Measurements from ENCODE around the gene GSC.
"Not testable (repeated sequence)": the region's sequence is repeated elsewhere in the genome, so short reads cannot be mapped to it uniquely, and the experiment has no call there.

GSC gene

DNA sequence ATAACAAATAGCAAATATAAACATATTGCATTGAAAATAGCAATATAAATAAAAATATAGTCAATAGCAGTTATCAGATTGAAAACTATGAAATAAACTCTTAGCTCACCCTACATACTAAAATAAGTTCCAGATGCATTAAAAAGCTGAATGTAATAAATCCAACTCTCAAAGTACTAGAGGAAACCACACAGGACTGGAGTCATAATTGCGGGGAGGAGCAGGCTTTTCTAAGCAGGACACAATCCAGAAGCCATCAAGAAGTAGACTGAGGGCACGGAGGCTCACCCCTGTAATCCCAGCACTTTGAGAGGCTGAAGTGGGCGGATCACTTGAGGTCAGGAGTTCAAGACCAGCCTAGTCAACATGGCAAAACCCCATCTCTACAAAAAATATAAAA lies 22.2 kb downstream of the GSC start:
- in situ Hi-C loops (cut with HindIII; ENCODE audit: low sequenced_read_pairs) = no loop called here

DNA sequence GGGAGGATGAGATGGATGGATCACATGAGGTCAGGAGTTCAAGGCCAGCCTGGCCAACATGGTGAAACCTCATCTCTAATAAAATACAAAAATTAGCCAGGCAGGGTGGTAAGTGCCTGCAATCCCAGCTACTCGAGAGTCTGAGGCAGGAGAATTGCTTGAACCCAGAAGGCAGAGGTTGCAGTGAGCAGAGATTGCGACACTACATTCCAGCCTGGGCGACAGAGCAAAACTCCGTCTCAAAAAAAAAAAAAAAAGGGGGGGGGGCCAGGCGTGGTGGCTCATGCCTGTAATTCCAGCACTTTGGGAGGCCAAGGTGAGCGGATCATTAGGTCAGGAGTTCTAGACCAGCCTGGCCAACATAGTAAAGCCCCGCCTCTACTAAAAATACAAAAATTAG lies 22.8 kb downstream of the GSC start:
- in situ Hi-C loops (cut with HindIII; ENCODE audit: low sequenced_read_pairs) = not testable (repeated sequence)

DNA sequence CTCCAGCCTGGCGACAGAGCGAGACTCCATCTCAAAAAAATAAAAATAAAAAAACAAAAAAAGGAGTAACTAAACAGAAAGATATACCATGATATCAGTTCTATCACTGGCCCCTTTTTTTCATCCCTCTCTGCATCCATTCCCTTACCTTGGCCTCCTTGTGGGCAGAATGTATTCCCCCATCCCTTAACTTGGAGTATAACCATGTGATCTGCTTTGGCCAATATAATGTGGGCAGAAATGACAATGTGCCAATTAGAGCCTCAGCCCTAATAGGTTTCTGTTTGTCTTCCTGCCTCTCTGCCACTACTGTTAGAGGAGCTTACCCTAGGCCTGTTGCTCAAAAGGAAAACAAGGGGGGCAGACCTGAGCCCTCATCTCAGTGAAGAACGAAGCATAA lies 23.8 kb downstream of the GSC start:
- in situ Hi-C loops (cut with HindIII; ENCODE audit: low sequenced_read_pairs) = no loop called here

DNA sequence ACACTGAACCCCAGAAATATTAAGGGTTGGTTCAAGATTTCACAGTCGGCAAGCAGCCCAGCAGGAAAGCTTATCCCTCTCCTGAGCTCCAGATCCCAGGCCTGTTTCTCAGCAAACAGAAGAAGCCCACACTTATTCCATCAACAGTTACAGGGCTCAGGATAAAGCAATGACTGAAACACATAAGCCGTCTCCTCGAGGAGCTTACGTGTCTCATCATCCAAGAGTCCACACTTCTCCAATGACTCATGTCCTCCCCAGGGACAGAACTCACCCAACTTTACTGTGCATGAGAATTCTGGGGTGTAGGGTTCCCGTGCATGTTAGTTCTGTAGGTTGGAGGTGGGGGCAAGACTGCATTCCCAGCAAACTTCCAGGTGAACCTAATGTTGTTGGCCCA lies 31.2 kb downstream of the GSC start:
- in situ Hi-C loops (cut with HindIII; ENCODE audit: low sequenced_read_pairs) = no loop called here

DNA sequence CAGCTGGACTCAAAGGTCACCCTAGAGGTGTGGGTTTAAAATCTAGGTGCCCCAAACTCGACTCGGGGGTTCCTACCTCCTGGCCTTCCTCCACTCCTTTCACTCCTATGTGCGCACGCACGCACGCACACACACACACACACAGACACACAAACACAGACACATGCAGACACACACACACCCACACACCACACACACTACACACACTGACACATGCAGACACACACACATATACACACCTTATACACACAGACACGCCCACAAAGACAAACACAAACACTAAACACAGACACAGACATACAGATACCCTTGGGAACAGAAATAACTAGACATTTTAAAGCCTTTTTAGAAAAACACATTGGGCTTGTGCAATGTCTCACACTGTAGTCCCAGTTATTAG lies 31.8 kb downstream of the GSC start:
- in situ Hi-C loops (cut with HindIII; ENCODE audit: low sequenced_read_pairs) = no loop called here

DNA sequence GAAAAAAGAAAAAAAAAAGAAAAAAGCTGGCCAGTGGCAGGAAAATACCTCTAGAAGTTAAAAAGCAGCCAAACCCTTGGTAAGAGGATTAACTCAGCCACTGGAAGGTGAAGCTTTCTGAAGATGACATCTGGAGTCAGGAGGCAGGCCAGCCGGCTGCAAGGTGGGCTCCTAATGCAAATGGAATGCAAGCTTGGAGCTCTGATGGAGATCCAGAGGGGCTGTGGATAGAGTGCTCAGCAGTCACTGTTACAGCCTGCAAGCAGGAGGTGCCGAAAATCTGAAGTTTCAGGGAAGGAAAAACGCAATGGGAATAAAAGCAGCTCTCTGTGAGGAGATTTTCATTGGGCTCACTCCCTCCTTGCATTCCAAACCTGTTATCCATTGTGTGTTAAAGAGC lies 41.0 kb downstream of the GSC start:
- in situ Hi-C loops (cut with HindIII; ENCODE audit: low sequenced_read_pairs) = no loop called here

DNA sequence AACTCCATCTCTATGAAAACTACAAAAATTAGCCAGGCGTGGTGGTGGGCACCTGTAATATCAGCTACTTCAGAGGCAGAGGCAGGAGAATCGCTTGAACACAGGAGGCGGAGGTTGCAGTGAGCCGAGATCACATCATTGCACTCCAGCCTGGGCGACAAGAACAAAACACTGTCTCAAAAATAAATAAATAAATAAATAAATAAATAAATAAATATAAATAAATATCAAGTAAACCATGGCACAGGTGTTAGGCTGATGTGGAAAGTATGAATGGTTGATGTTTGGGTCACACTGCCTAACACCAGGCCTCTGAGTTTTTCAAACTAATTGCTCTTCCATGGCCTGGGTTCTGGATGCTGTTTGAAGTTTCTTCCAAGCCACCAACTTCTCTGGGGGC lies 41.5 kb downstream of the GSC start:
- in situ Hi-C loops (cut with HindIII; ENCODE audit: low sequenced_read_pairs) = not testable (repeated sequence)

DNA sequence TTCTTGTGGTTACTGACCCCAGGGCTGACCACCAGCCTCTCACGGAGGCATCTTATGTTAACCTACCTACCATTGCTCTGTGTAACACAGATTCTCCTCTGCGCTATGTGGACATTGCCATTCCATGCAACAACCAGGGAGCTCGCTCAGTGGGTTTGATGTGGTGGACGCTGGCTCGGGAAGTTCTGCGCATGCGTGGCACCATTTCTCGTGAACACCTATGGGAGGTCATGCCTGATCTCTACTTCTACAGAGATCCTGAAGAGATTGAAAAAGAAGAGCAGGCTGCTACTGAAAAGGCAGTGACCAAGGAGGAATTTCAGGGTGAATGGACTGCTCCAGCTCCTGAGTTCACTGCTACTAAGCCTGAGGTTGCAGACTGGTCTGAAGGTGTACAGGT lies 43.3 kb downstream of the GSC start:
- in situ Hi-C loops (cut with HindIII; ENCODE audit: low sequenced_read_pairs) = not testable (repeated sequence)

DNA sequence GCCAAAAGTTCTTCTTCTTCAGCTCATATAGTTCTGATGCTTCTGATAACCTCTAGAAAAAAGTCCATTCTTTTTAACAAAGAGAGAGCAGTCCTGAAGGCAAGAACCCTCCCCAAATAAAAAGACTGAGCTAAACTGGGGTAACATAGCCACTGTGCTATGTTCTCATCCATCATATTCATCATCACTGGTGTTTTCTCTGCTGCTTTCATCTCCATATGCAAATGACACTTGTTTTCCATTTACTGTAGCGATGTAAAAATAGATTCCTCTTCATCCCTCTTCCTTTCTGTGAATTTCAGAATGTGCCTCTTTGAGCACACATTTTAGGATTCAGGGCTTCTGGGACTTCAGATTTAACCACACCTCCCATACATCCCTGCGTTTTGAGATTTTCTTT lies 44.9 kb downstream of the GSC start:
- in situ Hi-C loops (cut with HindIII; ENCODE audit: low sequenced_read_pairs) = no loop called here

DNA sequence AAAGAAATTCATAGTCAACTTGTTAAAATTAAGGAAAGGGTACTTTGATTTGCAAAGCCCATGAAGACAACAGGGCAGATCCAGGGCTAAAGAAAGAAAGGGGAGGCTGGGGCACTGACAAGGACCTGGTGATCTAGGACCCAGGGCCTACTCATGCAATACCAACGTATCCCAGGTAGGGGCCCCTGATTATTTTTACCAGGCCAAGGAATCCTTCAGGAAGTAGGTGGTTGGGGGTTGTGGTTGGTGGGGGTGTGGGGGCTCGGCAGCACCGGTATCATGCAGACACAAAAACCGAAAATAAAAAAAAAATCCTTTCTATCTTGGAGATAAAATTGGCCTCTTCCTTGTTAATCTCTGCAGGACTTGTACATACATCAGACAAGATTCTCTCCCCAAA lies 47.5 kb downstream of the GSC start:
- in situ Hi-C loops (cut with HindIII; ENCODE audit: low sequenced_read_pairs) = no loop called here
